HepG2 (cell line): ENCODE data around the gene SMG7. TPM values are rescaled to one million over a fixed set of nuclear protein-coding genes. Genes with fewer than 3 reads are reported as not detected.

Experiments
- ATAC-seq: fragments of 200-7000 bp; cut with Tn5 transposase; 3 replicates; pipeline ENCODE4 v1.9.1; 2020; ENCODE audit warnings: mild to moderate bottlenecking, moderate library complexity
- BruUV-seq: library from RNA; stranded (reverse); fragments of 400-500 nt; replicated peaks from 2 replicates; lab custom pipeline; 2021; lab: Mats Ljungman, UMichigan
- CTCF ChIA-PET: fragments of 300-600 bp; formaldehyde crosslinking; extraction: SDS; loops from one replicate; lab custom pipeline; 2021; ENCODE audit warnings: low total read pairs, inconsistent platforms, low intra/inter-chr PET ratio; lab: Yijun Ruan, JAX
- POLR2A ChIA-PET: fragments of 350-600 bp; sonication (Branson Sonifier 250); formaldehyde crosslinking; loops from one replicate; lab custom pipeline; 2020; ENCODE audit warnings: antibody characterized with exemption, inconsistent platforms; lab: Yijun Ruan, JAX
- DNase-seq: peaks from one replicate; pipeline ENCODE4 v3.0.0-alpha.2; 2015; ENCODE audit warnings: low spot score
- FAIRE-seq: peaks from 3 replicates; lab custom pipeline; 2011; peaks lifted over from hg19 to GRCh38; lab: Jason Lieb, UNC
- H2AFZ ChIP-seq: one replicate; pipeline ENCODE4 v1.6.1; 2011; ENCODE audit warnings: low read length, inconsistent platforms
- H3K27ac ChIP-seq: fragments of 300-600 bp; 3 replicates; pipeline ENCODE4 v1.8.0; 2011; ENCODE audit warnings: mixed run types, mild to moderate bottlenecking, mixed read lengths, low read length, inconsistent platforms; ENCODE audit not compliant: insufficient read depth; ENCODE audit errors: extremely low read length
- H3K27me3 ChIP-seq, 2 experiments: fragments of 200-600 bp in 1 of 2; 2 replicates in 1 of 2; 3 replicates in 1 of 2; pipeline versions ENCODE4 v1.6.0 to v1.8.0; 2011; ENCODE audit warnings: low read length in 2 of 2, mild to moderate bottlenecking in 2 of 2, moderate library complexity in 2 of 2, inconsistent platforms in 1 of 2; ENCODE audit not compliant: insufficient read depth in 2 of 2, control insufficient read depth in 1 of 2
- H3K36me3 ChIP-seq, 2 experiments: fragments of 200-600 bp in 1 of 2; replicated peaks in 1 of 2; 2 replicates in 1 of 2; 3 replicates in 1 of 2; pipeline versions ENCODE4 v1.5.1 to v1.8.0; 2011; ENCODE audit warnings: low read length in 2 of 2, inconsistent platforms in 1 of 2; ENCODE audit not compliant: insufficient read depth in 2 of 2, control insufficient read depth in 1 of 2
- H3K4me1 ChIP-seq: 2 replicates; pipeline ENCODE4 v1.5.1; 2012; ENCODE audit warnings: low read length, inconsistent platforms; ENCODE audit not compliant: insufficient read depth
- H3K4me2 ChIP-seq: 2 replicates; pipeline ENCODE4 v1.6.0; 2011; ENCODE audit warnings: low read depth, low read length, inconsistent platforms
- H3K4me3 ChIP-seq, 3 experiments: fragments of 200-600 bp in 1 of 3; sonication (generic), shearing (Covaris generic) in 1 of 3; replicated peaks in 1 of 3; 2 replicates each; pipeline ENCODE4 v1.5.1; 2011 to 2016; ENCODE audit warnings: low read length in 3 of 3, inconsistent platforms in 2 of 3, low read depth in 2 of 3, mild to moderate bottlenecking in 2 of 3, control low read depth in 1 of 3, mixed read lengths in 1 of 3; ENCODE audit not compliant: insufficient read depth in 1 of 3
- H3K79me2 ChIP-seq: one replicate; pipeline ENCODE4 v1.6.1; 2011; ENCODE audit warnings: low read length, inconsistent platforms; ENCODE audit not compliant: insufficient read depth
- H3K9ac ChIP-seq: 2 replicates; pipeline ENCODE4 v1.6.0; 2011; ENCODE audit warnings: mild to moderate bottlenecking, low read depth, low read length, inconsistent platforms; ENCODE audit not compliant: insufficient read depth
- H3K9me3 ChIP-seq: 2 replicates; pipeline ENCODE4 v1.5.1; 2012; ENCODE audit warnings: mild to moderate bottlenecking, low read length
- H4K20me1 ChIP-seq: 2 replicates; pipeline ENCODE4 v1.6.0; 2011; ENCODE audit warnings: inconsistent platforms, mild to moderate bottlenecking, low read length, moderate library complexity; ENCODE audit not compliant: insufficient read depth
- PRMT3 ChIP-seq: sonication (generic); formaldehyde crosslinking; IDR thresholded peaks from 2 replicates; pipeline ENCODE4 v1.8.1; 2022; ENCODE audit warnings: low read depth, mild to moderate bottlenecking, moderate library complexity, missing genetic modification reagents, borderline replicate concordance
- ZNF687 ChIP-seq: sonication (generic); formaldehyde crosslinking; IDR thresholded peaks from 2 replicates; pipeline ENCODE4 v1.5.1; 2020; ENCODE audit warnings: mild to moderate bottlenecking, missing genetic modification reagents, moderate library complexity
- ZNF816 ChIP-seq: sonication (generic); formaldehyde crosslinking; IDR thresholded peaks from 2 replicates; pipeline ENCODE4 v1.8.0; 2022; ENCODE audit warnings: missing genetic modification reagents, mild to moderate bottlenecking, borderline replicate concordance
- WGBS: methylation state at CpG from one replicate; pipeline ENCODE4 v1.1.6; 2017; ENCODE audit warnings: low lambda C conversion rate; 5-methylcytosine and 5-hydroxymethylcytosine counted together
- in situ Hi-C: cut with HindIII; loops from 2 replicates; pipeline ENCODE4 v1.10.0; 2017; ENCODE audit warnings: low pct_unique_long_range_greater_than_20kb; ENCODE audit not compliant: extremely low pct_ligation_motif_present
- intact Hi-C: fragments of 100-400 bp; cut with micrococcal nuclease; formaldehyde crosslinking; loops from one replicate; pipeline ENCODE4 v1.10.0; 2022; ENCODE audit not compliant: unreplicated experiment
- polyA plus RNA-seq, 8 experiments: library from polyadenylated mRNA; depleted of rRNA in 3 of 8; stranded (reverse) in 7 of 8; unstranded in 1 of 8; fragments of >200 nt; fragmentation: Illumina TruSeq in 4 of 8; extraction: Trizol in 4 of 8; gene quantifications; 2 replicates each; pipeline versions ENCODE4 v1.2.1 to v1.2.3, GENCODE V29; 2011 to 2016; ENCODE audit warnings: low read depth in 4 of 8, missing spikeins in 1 of 8, mixed read lengths in 1 of 8; ENCODE audit not compliant: insufficient read depth in 1 of 8
- total RNA-seq, 5 experiments: library from RNA; depleted of rRNA; stranded (reverse); fragments of >200 nt; fragmentation: Illumina TruSeq; extraction: Trizol; gene quantifications; 2 replicates each; pipeline ENCODE4 v1.2.3, GENCODE V29; 2016; ENCODE audit warnings: low read depth in 1 of 5

SMG7 gene
- total and polyA plus RNA-seq, 2 of the 13 experiments (the other 11 are each of a cell fraction or from before 2014, with no cell fraction given) = 14.9 to 27.9 TPM

- FAIRE-seq (no peak), DNase-seq (no peak), ATAC-seq (no peak)
- no TSS peak for BruUV-seq
- intact Hi-C loops (no loop called here), in situ Hi-C loops (no loop called here)
- Histone ChIP-seq H3K4me1 (no peaks in the 10 kb centered on the region), H3K9ac (no peak overlapping the region), H3K27ac (no peak overlapping the region), H3K79me2 (no peaks in the 10 kb centered on the region), H2AFZ (no peak overlapping the region), H3K36me3 (no peaks in the 10 kb centered on the region), H3K27me3 (peaks cover 1 to 14% of the 10 kb centered on the region in 2 experiments; a peak in 4 of 5 replicates), H4K20me1 (no peaks in the 10 kb centered on the region), H3K4me2 (no peak overlapping the region), H3K4me3 (no peak overlapping the region), H3K9me3 (no peaks in the 10 kb centered on the region)
- ChIA-PET POLR2A (no interaction called here), CTCF (no interaction called here)
- TF ChIP-seq ZNF816 (CRISPR knock-in tag) (no peak), PRMT3 (CRISPR knock-in tag) (no peak), ZNF687 (CRISPR knock-in tag) (no peak)
- WGBS = 44% methylated on average over 3 of the region's 4 CpGs
Measured at GRCh38 chr1:183589874-183590243, 117.6 kb downstream of the SMG7 start.
